Activated CD4-positive, CD25-positive, alpha-beta regulatory T cell treated with anti-CD3 and anti-CD28 coated beads, Interleukin-2, amount 50 U/mL, for 16 hours (primary cell): Measurements from ENCODE around the gene ACOT7.
"Not testable (repeated sequence)": the region's sequence is repeated elsewhere in the genome, so short reads cannot be mapped to it uniquely, and the experiment has no call there.

Experiments
- DNase-seq: peaks from one replicate; pipeline ENCODE4 v3.0.0-alpha.2; 2020; ENCODE audit warnings: low read depth, low spot score

The ACOT7 gene

GRCh38 chr1:6233376-6233775, 160.2 kb downstream of the ACOT7 start:
- DNase-seq: no peak

DNA sequence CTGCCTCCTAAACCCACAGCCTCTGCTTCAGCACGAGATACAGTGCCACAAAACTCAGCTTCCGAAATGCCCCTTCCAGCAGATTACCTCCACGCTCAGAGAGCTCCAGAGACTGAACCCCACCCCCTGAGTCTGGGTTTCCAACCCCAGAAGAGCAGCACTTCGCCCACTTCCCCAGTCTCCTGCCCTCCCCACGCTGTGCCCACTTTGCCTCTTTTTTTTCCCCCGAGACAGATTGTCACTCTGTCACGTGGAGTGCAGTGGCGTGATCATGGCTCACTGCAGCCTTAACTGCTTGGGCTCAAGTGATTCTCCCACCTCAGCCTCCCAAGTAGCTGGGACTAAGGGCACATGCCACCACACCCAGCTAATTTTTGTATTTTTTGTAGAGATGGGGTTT, 167.9 kb downstream of the ACOT7 start:
- DNase-seq: no peak

GRCh38 chr1:6224718-6225117, 168.8 kb downstream of the ACOT7 start:
- DNase-seq: no peak

GRCh38 chr1:6223617-6224016, 169.9 kb downstream of the ACOT7 start:
- no peak for DNase-seq

DNA sequence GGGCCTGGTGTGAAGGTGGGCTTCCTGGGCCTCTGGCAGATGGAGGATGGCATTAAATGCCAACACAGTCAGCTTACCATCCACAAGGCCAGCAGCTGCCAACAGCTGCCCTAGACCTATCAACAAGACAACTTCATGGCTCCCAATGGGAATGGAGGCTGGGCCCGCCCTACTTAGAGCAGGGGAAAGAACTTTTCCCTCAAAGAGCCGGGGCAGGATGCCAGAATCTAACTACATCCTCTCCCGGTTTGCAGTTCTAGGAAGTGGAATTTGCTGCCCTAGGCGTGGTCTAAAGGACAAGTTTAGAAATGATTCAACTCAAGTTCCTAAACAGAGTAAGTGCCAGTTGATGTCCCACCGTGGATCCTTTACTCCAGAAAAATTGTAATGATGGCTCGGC, 170.9 kb downstream of the ACOT7 start:
- DNase-seq: no peak

DNA sequence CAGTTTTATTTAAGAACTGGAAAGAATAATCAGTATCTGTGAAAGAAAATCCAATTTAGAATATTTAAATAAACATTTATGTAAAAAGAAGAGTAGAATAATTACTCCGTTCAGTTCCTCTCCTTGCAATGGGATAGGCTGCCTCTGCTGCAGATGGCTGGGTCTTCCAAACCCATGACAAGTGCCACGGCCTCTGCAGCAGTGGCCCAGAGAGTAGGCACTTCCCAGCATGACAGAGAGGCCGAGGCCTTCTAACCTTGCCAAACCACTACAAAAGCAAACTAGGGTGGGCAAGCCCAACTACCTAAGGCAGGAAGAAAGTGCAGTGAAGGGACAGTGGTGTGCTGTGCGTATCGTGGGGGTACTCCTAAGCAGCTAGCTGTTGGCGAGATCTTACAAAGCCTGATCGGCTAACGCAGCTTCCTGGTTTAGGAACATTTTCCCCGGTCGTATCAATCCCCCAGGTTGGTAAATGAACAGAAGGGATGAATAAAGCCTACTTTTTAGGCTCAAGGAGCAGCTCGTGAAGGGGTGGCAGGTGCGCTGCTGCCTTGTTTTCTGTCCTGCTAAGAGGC, 172.3 kb downstream of the ACOT7 start:
- no peak for DNase-seq

DNA sequence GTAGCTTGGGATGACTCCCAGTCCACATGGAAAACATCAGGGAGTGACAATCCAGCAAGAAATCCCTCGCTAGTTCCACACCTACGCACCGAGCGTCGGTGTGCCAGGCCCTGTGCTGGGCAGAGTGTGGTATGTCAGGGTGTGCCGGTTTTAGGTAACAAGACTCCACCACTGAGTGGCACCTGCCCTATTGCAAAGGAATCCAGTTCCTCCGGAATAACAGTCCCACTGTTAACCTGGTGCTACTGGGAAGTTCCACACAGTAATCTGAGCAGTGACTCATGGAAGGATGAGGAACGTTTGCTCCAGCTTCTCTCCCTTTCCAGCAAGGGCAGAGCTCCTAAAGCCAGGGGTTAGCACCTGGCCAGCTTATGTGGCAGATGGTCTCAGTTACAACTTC, 173.3 kb downstream of the ACOT7 start:
- no peak for DNase-seq

DNA sequence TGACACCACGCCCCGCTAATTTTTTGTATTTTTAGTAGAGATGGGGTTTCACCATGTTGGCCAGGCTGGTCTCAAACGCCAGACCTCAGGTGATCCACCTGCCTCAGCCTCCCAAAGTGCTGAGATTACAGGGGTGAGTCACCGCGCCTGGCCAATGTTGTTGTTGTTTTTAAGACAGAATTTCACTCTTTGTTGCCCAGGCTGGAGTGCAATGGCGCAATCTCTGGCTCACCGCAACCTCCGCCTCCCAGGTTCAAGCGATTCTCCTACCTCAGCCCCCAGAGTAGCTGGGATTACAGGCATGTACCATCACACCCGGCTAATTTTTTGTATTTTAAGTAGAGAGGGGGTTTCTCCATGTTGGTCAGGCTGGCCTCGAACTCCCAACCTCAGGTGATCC, 173.9 kb downstream of the ACOT7 start:
- not testable (repeated sequence) for DNase-seq

DNA sequence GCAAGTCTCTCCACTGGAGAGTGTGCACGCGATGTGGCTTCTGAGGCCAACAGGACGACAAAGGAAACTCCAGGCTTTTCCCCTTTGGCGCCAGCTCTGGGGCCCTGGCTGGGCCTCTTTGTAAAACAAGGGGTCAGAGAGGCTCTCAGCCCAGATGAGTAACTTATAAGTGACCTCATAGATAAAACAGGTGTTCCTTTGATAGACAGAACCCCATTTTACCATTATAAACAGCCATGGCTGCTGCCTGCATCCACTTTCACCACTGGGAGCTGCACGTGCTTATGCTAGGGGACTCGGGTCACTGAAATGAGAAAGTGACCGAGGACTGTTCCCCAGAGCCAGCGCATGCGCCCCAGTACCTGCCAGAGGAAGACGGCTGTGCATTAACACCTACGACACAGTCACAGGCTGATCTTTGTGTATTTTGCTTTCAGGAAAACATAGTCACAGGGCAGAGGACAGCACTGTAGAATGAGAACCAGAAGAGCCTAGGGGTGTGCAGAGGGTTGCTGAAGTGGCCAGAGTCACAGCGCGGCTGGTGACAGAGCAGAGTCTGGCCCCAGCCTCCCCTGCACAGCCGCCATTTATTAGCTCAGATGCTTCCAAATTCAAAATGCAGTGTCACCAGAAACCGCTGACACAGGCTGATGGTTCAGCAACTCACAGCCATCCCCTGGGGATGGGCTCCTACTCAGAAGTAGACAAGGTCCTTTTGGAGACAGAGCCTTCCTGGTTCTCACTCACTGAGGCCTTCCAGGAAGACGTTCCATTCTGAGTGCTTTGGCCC, 175.0 kb downstream of the ACOT7 start:
- no peak for DNase-seq
